ENCODE measurements around the gene ZCCHC14.
"Not testable (repeated sequence)": the region's sequence is repeated elsewhere in the genome, so short reads cannot be mapped to it uniquely, and the experiment has no call there.

DNA sequence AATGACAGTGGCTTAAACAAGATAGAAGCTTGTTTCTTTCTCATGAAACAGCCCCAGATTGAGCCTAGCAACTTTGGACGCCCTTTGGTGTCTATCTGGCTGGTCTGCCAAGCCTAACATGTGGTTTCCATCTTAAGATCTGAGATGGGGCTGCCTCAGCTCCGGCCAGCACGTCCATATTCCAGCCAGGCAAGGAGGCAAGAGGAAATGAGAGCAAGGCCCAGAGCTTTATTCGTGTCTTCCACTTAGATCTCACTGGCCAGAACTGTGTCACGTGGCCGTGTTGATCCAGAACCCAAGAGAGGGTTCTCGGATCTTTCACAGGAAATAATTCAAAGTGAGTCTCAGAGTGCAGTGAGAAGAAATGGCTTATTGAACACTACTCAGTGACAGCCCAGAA lies 28.9 kb upstream of the ZCCHC14 start:
- TF ChIP-seq, protein P1, sequence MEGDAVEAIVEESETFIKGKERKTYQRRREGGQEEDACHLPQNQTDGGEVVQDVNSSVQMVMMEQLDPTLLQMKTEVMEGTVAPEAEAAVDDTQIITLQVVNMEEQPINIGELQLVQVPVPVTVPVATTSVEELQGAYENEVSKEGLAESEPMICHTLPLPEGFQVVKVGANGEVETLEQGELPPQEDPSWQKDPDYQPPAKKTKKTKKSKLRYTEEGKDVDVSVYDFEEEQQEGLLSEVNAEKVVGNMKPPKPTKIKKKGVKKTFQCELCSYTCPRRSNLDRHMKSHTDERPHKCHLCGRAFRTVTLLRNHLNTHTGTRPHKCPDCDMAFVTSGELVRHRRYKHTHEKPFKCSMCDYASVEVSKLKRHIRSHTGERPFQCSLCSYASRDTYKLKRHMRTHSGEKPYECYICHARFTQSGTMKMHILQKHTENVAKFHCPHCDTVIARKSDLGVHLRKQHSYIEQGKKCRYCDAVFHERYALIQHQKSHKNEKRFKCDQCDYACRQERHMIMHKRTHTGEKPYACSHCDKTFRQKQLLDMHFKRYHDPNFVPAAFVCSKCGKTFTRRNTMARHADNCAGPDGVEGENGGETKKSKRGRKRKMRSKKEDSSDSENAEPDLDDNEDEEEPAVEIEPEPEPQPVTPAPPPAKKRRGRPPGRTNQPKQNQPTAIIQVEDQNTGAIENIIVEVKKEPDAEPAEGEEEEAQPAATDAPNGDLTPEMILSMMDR (IDR thresholded peaks at IDR 0.05) = not testable (repeated sequence)
- not testable (repeated sequence) for TF ChIP-seq ZFX (IDR thresholded peaks at IDR 0.05; ENCODE audit: borderline replicate concordance)

Data from 22Rv1 (cell line).